G401.6 (cell line): Measurements from ENCODE around the gene CRIM1.

ENCODE experiments used
- FAIRE-seq: peaks from 2 replicates; lab custom pipeline; 2012; peaks lifted over from hg19 to GRCh38; lab: Jason Lieb, UNC

The CRIM1 gene

DNA sequence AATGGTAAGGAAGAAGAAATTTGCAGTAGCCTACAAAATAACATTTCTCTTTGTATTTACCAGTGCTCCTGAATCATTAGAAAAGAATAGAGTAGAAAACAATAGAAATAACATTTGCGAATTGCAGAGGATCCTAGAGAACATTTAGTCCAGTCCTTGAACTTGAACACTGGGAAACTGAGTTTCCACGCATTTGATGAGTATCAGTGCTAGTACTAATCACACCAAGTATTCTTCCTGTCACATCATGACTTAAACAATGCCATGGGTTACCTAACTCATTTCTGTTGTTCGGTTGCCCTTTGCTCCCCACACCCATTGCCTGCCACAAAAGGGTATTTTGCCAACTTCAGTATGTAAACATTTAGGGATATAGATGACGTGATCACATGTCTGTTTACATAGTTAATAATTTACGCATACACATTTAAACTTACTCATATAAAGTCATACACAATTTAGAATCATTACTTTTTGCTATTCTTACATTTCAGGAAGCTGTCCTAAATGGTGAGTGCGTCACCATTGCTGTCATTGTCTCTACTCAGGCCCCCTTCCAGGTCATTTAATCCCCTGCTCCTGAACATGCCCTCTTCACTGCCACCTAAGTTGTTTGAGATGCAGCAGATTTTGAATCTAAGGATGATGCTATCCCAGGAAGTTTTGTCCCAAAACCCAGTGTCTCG, 42.3 kb downstream of the CRIM1 start:
- FAIRE-seq, result no peak

- no peak for FAIRE-seq
Measured at GRCh38 chr2:36399050-36399449, 43.5 kb downstream of the CRIM1 start.

DNA sequence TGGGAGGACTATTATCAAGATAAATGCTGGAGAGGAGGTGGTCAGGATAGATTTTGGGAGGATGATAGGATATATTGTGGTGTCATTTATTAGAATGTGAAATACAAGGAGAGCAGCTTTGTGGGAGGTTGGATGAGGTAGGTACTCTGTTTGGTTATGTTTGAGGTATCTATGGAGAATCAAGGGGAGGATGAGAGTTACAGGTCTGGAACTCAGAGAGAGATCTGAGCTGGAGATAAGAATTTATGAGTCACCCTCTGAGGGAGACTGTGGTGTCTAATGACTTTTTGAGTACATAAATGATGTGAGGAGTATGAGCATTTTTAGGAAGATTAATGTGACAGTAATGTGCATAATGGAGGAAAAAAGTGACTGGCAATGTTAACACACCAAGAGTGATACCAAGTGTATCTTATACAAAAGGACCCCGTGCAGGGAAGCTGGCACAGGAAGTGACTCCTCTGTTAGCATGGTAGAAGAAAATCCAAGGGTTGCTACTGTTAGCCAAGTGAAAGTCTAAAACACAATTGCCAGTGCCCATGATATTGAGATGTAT, 48.2 kb downstream of the CRIM1 start:
- FAIRE-seq, result peak; percentile 8

- peak; percentile 83 for FAIRE-seq
Measured at GRCh38 chr2:36404318-36404717, 48.7 kb downstream of the CRIM1 start.

DNA sequence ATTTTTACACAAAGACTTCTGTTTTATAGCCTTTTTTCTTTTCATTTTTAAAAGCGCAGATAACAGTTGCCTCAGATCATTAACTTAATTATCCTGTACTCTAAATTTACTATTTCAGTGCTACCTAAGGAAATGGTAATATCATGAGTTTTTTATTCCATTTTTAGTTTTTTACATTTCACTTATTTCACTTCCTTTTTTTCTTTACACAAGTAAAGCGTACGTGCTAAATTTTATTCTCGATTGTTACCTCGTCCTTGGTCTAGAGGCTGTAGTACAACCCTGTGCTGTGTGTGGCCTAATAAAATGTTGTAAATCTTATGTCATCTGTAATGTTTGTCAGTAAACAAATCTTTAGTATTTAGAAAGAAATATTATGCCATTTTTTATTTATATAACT, 49.2 kb downstream of the CRIM1 start:
- FAIRE-seq, result no peak

- no peak for FAIRE-seq
Measured at GRCh38 chr2:36405183-36405582, 49.6 kb downstream of the CRIM1 start.

GRCh38 chr2:36406296-36406695, 50.7 kb downstream of the CRIM1 start:
- FAIRE-seq, result no peak

GRCh38 chr2:36407413-36407812, 51.8 kb downstream of the CRIM1 start:
- FAIRE-seq, result no peak

GRCh38 chr2:36408198-36408703, 52.7 kb downstream of the CRIM1 start:
- no peak for FAIRE-seq

GRCh38 chr2:36409335-36409734, 53.8 kb downstream of the CRIM1 start:
- FAIRE-seq, result no peak

DNA sequence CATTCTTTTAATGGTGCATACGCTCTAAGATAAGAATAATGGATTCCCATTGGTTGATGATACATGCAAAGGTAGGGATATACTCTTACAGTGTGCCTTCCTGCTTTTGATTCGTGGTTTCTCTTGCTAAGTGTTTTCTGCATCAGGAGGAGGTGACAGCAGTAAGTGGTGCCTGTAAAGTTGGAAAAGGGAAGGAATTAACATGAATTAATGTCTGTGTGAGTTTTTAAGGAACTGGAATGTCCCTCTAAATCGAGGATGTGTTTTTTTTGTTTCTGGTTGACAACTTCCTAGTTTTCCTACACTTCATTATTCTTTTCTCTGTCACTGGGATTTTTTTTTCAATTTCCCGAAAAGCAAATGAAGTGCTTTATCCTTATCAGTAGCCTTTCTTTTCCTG, 54.4 kb downstream of the CRIM1 start:
- no peak for FAIRE-seq

GRCh38 chr2:36410681-36411080, 55.1 kb downstream of the CRIM1 start:
- no peak for FAIRE-seq

DNA sequence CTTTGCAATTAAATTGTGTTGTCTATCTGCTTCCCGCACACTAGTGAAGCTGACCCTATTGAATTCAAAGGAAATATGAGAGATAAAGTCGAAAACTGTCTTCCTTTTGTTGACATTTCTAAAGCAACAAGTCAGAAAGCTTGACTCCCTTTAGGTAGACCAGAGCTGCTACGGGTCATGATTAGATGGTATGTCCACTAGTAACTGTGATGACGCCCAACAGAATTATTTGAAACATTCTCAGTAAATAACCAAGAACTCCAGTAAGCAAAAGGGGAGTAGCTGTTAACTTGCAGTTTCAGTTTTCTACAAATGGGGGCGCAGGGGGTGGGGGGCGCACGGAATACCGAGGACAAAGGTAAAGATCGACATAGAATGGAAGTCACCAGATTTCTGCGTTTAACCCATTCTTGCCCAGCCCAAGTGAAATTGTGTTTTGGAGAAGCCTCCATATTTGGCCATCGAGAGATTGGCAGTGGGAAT, 56.4 kb downstream of the CRIM1 start:
- peak; percentile 66 for FAIRE-seq

DNA sequence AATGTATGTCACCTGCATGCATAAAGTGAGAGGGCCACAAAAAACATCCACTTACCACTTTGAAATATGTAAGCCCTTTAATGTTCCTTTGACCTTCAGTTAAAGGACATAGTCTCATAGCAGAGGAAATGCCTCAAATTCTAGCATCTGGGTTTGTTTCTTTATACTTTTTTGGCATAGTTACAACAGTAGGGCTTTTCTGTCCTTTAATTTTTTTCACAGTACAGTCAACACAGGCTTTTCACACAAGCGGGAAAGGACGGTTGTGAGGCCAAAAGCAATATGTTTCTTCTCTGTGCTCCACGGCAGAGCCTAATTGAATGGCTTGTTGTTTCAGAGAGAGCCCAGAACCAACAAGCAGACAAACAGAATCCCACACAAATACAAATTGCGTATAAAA, 57.6 kb downstream of the CRIM1 start:
- no peak for FAIRE-seq

DNA sequence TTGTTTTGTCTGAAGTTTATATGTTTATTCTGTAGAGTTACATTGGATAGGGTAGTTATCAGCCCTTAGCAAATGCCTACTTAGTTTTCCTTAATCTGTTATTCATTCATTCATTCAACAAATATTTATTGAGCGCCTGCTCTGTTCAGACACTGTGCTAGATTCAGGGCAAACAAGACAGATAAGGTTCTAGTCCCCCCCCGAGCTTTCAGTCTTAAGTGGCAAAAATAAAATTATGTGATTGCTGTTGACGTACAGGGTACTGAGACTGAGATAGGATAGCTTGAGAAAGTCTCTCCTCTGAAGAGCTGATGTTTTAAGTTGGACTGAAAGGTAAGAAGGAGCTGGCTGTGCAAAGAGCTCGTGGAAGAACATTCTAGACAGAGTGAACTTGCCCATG, 58.7 kb downstream of the CRIM1 start:
- FAIRE-seq, result no peak

DNA sequence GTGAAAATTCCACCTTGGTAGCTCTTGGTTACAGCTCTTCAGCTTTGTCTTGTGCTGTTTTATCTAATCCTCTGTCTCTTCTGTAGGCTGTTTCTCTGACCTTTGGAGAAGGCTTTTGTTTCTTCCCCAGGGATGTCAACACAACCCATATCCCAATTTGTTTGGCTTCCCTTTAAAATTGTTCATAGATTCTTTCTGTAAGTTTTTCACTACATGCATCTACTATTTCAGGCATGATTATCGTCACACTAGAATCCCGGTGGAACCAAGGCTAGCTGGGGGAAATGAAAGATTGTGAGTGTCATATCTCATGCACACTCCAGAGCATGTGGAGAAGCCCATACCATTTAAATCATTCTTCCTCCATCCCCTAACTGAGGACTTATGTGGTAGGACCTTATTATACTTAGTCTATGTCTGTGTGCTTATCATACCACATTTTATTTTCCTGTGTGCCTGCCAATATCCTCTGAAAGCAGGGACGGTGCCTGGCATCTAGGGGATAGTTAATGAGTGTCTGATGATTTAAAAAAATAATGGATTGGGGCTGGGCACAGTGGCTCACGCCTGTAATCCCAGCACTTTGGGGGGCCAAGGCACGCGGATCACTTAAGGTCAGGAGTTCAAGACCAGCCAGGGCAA, 59.9 kb downstream of the CRIM1 start:
- FAIRE-seq, result no peak

DNA sequence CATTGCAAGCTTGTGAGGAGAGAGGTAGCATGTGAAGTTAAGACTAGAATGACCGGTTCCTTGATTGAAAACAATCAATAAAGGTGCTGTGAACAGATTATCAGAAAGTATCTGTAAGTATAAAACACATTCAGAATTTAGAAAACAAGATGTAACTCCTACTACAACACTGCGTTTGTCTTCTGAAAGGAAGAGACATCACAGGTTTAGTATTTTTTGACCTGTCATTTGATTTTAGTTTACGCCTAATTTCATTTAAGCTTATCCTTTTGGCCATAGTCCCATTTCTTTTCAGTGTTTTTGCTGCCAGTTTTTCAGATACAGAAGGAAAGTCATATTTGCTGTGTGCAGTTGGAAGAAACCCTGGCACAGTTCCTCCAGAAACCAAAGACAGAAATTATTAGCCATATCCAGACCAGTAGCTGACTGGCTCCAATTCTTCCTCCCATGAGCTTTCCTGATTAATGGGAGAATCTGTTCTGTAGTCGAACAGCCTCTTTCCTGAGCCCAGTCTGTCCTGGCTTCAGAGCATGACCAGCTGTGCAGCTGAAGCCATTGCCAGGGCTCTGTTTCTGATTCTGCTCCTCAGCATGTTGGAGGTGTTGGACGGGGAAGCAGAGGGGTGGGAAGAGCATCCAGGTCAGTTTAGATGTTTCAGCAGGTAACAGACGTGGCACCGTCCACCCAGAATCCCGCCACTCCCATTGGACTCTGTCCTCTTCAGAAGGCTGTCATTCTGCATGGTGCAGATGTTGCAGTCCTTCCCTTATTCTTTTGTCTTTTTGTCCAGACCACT, 61.0 kb downstream of the CRIM1 start:
- no peak for FAIRE-seq

- no peak for FAIRE-seq
Measured at GRCh38 chr2:36420569-36421181, 65.1 kb downstream of the CRIM1 start.

DNA sequence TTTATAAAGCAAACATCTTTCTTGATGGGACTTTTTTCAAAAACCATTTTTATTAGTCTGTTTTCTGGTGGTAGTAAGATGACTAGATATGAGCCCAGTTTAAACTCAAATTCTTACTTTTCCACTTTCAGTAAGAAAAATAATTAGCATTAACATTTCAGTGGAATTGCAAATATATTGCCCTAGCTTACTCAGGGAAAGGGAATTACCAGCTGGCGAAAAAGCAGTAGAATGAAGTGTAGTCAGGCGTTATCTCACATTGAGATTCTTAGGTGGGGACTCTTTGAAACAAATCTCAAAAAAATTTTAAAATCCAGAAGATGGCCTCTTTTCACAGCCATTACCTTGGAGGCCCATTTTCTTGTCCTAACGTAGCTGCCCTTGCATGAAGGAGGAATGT, 65.8 kb downstream of the CRIM1 start:
- FAIRE-seq, result no peak

DNA sequence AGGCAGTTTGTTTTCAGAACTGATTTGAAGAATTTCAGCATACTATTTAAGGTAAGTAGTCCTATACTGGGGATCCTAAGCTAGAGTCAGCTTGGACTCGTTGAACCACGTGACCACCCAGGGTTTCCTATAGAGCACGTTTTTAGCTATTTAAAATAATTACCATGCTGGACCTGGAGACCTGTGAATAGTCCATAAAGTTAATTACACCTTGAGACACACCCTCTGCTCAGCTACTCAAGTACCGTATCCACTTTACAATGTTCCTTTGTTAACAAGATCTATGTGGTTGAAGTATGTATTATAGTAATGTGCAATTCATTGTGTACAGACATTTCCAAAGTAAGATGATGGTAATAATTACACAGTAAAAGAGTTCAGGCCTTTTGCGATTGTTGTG, 67.6 kb downstream of the CRIM1 start:
- peak; percentile 53 for FAIRE-seq

DNA sequence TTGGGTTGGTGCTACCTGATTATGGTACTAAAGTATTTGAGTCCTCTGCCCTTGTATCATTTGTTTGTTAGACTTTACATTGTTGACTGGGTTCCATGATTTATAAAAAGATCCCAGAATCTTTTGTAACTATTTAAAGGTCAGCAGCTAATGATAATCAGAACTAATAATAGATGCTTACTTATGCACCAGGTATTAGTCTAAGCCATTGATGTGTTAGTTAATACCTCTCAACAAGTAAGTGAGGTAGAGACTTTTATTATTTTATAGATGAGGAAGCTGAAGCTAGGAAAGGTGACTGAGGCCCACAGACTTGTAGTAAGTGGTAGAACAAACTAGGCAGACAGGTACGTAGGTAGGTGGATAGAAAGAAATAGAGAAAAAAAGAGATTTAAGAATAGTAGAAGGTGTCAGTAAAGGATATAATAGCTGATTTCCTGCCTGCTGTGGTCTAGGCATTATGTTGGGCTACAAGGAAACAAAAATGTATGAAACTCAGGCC, 68.1 kb downstream of the CRIM1 start:
- no peak for FAIRE-seq
